Astrocyte of the spinal cord (primary cell): Measurements from ENCODE around the gene AMZ1.

Source experiments
- DNase-seq: peaks from one replicate; pipeline ENCODE4 v3.0.0; 2011; ENCODE audit warnings: low read depth, low spot score
- H3K4me3 ChIP-seq: 2 replicates; pipeline ENCODE4 v1.5.1; 2011; ENCODE audit warnings: low read depth, mild to moderate bottlenecking, low read length, moderate library complexity
- CTCF ChIP-seq: IDR thresholded peaks from 2 replicates; pipeline ENCODE4 v1.5.1; 2012; ENCODE audit warnings: low read depth, mild to moderate bottlenecking, low read length, inconsistent platforms
- in situ Hi-C: cut with HindIII; loops from 2 replicates; pipeline ENCODE4 v1.10.0; 2017; ENCODE audit warnings: low sequenced_read_pairs

Gene AMZ1

GRCh38 chr7:2658941-2659340 is 29.1 kb upstream of the AMZ1 start:
- no peak for TF ChIP-seq CTCF
- in situ Hi-C loops, result no loop called here
- H3K4me3 ChIP-seq, result no peak overlapping the region
- no peak for DNase-seq

- H3K4me3 ChIP-seq, result no peak overlapping the region
- no peak for TF ChIP-seq CTCF
- no peak for DNase-seq
- in situ Hi-C loops, result no loop called here
These were observed 28.2 kb upstream of the AMZ1 start for GRCh38 chr7:2659556-2660358.

- DNase-seq, result no peak
- TF ChIP-seq CTCF, result peak; percentile 57
- H3K4me3 ChIP-seq, result no peak overlapping the region
- in situ Hi-C loops, result no loop called here
These were observed 27.5 kb upstream of the AMZ1 start for GRCh38 chr7:2660359-2661095.

GRCh38 chr7:2661096-2661449 is 26.9 kb upstream of the AMZ1 start:
- in situ Hi-C loops, result no loop called here
- TF ChIP-seq CTCF, result no peak
- no peak overlapping the region for H3K4me3 ChIP-seq
- no peak for DNase-seq

- TF ChIP-seq CTCF, result peak; percentile 26
- no peak for DNase-seq
- in situ Hi-C loops, result no loop called here
- no peak overlapping the region for H3K4me3 ChIP-seq
These were observed 26.3 kb upstream of the AMZ1 start for GRCh38 chr7:2661602-2662272.

GRCh38 chr7:2662273-2663120 is 25.5 kb upstream of the AMZ1 start:
- in situ Hi-C loops, result no loop called here
- no peak for TF ChIP-seq CTCF
- H3K4me3 ChIP-seq, result no peak overlapping the region
- DNase-seq, result no peak
